A673 (cell line): ENCODE data around the gene TCF7.

Experiments used
- EZH2 ChIP-seq: fragments of 200-600 bp; sonication (generic); IDR thresholded peaks from 2 replicates; pipeline ENCODE4 v1.6.1; 2017; ENCODE audit warnings: borderline replicate concordance, low read depth, mild to moderate bottlenecking, mixed read lengths, antibody characterized with exemption, low read length; ENCODE audit not compliant: poor library complexity, severe bottlenecking
- TF ChIP-seq, protein P1 (sequence below): fragments of 300-800, 200-600 bp; sonication (generic); conservative IDR thresholded peaks from 2 replicates; pipeline ENCODE4 v1.5.1; 2017; ENCODE audit warnings: low read depth, mild to moderate bottlenecking, antibody characterized with exemption, low read length, moderate library complexity, mixed read lengths

DNA sequence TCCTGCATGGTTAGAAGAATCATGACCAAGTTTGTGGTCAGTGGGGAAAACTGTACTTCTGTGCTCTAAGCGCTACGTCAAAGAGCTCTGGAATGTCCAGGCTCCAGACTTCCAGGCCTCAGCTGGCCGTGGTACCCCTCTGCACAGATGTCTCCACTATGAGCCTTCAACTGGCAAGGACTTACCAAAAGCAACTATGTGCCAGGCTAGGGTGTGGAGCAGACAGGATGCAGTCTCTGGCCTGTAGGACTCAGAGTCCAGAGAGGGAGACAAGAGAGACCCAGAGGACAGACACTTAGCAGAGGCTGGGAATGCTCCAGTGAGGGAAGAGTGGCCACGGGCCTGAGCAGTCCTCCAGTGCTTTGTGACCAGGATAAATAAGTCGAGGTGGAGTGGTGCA lies 31.0 kb upstream of the TCF7 start:
- TF ChIP-seq, protein P1, sequence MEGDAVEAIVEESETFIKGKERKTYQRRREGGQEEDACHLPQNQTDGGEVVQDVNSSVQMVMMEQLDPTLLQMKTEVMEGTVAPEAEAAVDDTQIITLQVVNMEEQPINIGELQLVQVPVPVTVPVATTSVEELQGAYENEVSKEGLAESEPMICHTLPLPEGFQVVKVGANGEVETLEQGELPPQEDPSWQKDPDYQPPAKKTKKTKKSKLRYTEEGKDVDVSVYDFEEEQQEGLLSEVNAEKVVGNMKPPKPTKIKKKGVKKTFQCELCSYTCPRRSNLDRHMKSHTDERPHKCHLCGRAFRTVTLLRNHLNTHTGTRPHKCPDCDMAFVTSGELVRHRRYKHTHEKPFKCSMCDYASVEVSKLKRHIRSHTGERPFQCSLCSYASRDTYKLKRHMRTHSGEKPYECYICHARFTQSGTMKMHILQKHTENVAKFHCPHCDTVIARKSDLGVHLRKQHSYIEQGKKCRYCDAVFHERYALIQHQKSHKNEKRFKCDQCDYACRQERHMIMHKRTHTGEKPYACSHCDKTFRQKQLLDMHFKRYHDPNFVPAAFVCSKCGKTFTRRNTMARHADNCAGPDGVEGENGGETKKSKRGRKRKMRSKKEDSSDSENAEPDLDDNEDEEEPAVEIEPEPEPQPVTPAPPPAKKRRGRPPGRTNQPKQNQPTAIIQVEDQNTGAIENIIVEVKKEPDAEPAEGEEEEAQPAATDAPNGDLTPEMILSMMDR: no peak
- no peak for TF ChIP-seq EZH2
